A549 (cell line): ENCODE measurements around the gene SH3BP5. TPM values are rescaled to one million over a fixed set of nuclear protein-coding genes. Genes with fewer than 3 reads are reported as not detected.
"Not testable (repeated sequence)": the region's sequence is repeated elsewhere in the genome, so short reads cannot be mapped to it uniquely, and the experiment has no call there.

Experiments used
- ATAC-seq, 2 experiments: fragments of 200-7000 bp in 1 of 2; fragments of >200 bp in 1 of 2; cut with Nextera tagmentation in 1 of 2; cut with Tn5 transposase in 1 of 2; 3 replicates each; pipeline versions ENCODE4 v1.8.0 to v1.9.1; 2018 to 2020; ENCODE audit warnings: mild to moderate bottlenecking in 1 of 2, moderate library complexity in 1 of 2
- CTCF ChIA-PET: fragments of 300-600 bp; sonication (Branson Sonifier 250); formaldehyde crosslinking; extraction: SDS; loops from one replicate; lab custom pipeline; 2021; ENCODE audit warnings: antibody characterized with exemption, inconsistent platforms; lab: Yijun Ruan, JAX
- POLR2A ChIA-PET: fragments of 350-600 bp; formaldehyde crosslinking; extraction: SDS; loops from one replicate; lab custom pipeline; 2021; ENCODE audit warnings: antibody characterized with exemption, inconsistent platforms; lab: Yijun Ruan, JAX
- DNase-seq, 2 experiments: peaks; one replicate each; pipeline versions ENCODE4 v3.0.0 to v3.0.0-alpha.2; 2011 to 2016; ENCODE audit warnings: low read depth in 1 of 2, low spot score in 1 of 2
- FAIRE-seq: peaks from 2 replicates; lab custom pipeline; 2011; peaks lifted over from hg19 to GRCh38; lab: Jason Lieb, UNC
- H3K27ac ChIP-seq, 2 experiments: fragments of >200 bp; sonication (Bioruptor Twin); formaldehyde crosslinking; 3 replicates each; pipeline ENCODE4 v1.5.1; 2016 to 2017
- H3K4me1 ChIP-seq: fragments of >200 bp; sonication (Bioruptor Twin); formaldehyde crosslinking; 3 replicates; pipeline ENCODE4 v1.6.1; 2016
- H3K4me2 ChIP-seq: fragments of >200 bp; sonication (Bioruptor Twin); formaldehyde crosslinking; 3 replicates; pipeline ENCODE4 v1.6.1; 2016
- H3K4me3 ChIP-seq: fragments of >200 bp; sonication (Bioruptor Twin); formaldehyde crosslinking; 3 replicates; pipeline ENCODE4 v1.5.1; 2016
- H3K9me3 ChIP-seq: fragments of >200 bp; sonication (Bioruptor Twin); formaldehyde crosslinking; 3 replicates; pipeline ENCODE4 v1.6.1; 2016
- CEBPB ChIP-seq, 2 experiments: fragments of >200 bp in 1 of 2; sonication (Bioruptor Twin) in 1 of 2; formaldehyde crosslinking in 1 of 2; IDR thresholded peaks; 2 replicates each; pipeline ENCODE4 v1.6.1; 2012 to 2016
- CHD2 ChIP-seq: fragments of 150-350 bp; IDR thresholded peaks from 2 replicates; pipeline ENCODE4 v1.6.1; 2014; ENCODE audit warnings: low read length; ENCODE audit not compliant: partially characterized antibody
- FOSB ChIP-seq: fragments of 250-450 bp; sonication (Bioruptor Pico); IDR thresholded peaks from 2 replicates; pipeline ENCODE4 v1.5.0; 2020; ENCODE audit warnings: mild to moderate bottlenecking, moderate library complexity
- MAZ ChIP-seq: fragments of 150-350 bp; IDR thresholded peaks from 2 replicates; pipeline ENCODE4 v1.6.1; 2014; ENCODE audit warnings: antibody characterized with exemption, low read depth, low read length, borderline replicate concordance
- PHF8 ChIP-seq: fragments of 200-600 bp; sonication (generic); IDR thresholded peaks from 2 replicates; pipeline ENCODE4 v1.6.1; 2016; ENCODE audit warnings: low read depth, mild to moderate bottlenecking, antibody characterized with exemption, moderate library complexity, borderline replicate concordance
- POLR2A ChIP-seq: IDR thresholded peaks from 2 replicates; pipeline ENCODE4 v1.6.1; 2012; ENCODE audit warnings: mild to moderate bottlenecking, low read length
- RAD21 ChIP-seq, 2 experiments: fragments of >200 bp in 1 of 2; sonication (Bioruptor Twin) in 1 of 2; formaldehyde crosslinking in 1 of 2; IDR thresholded peaks in 1 of 2; conservative IDR thresholded peaks in 1 of 2; 2 replicates in 1 of 2; 3 replicates in 1 of 2; pipeline ENCODE4 v1.6.1; 2012 to 2018; ENCODE audit warnings: inconsistent platforms in 1 of 2
- SREBF2 ChIP-seq: fragments of 450-650 bp; IDR thresholded peaks from 2 replicates; pipeline ENCODE4 v1.6.1; 2014; ENCODE audit warnings: mild to moderate bottlenecking, moderate library complexity
- ZC3H11A ChIP-seq: fragments of 450-650 bp; IDR thresholded peaks from 2 replicates; pipeline ENCODE4 v1.6.1; 2014; ENCODE audit warnings: antibody characterized with exemption, mild to moderate bottlenecking
- ZNF302 ChIP-seq: fragments of 250-450 bp; sonication (Bioruptor Pico); IDR thresholded peaks from 2 replicates; pipeline ENCODE4 v1.9.0; 2021; ENCODE audit warnings: inconsistent platforms, mild to moderate bottlenecking, moderate library complexity
- WGBS: methylation state at CpG from one replicate; pipeline ENCODE4 v1.1.6; 2017; ENCODE audit errors: missing lambda C conversion rate; 5-methylcytosine and 5-hydroxymethylcytosine counted together
- polyA plus RNA-seq, 4 experiments: library from polyadenylated mRNA; depleted of rRNA in 3 of 4; stranded (reverse); fragments of >200 nt; fragmentation: RNase III in 1 of 4; extraction: RNeasy Plus Mini Kit Qiagen cat#74134 plus additional on column Dnase treatment in 1 of 4; gene quantifications; 2 replicates in 3 of 4; 3 replicates in 1 of 4; pipeline ENCODE4 v1.2.3, GENCODE V29; 2011 to 2017
- TF ChIP-seq, protein P1 (sequence below): fragments of 250-450 bp; sonication (Bioruptor Pico); IDR thresholded peaks from 2 replicates; pipeline ENCODE4 v1.5.0; 2021; ENCODE audit warnings: mild to moderate bottlenecking, moderate library complexity, borderline replicate concordance
- TF ChIP-seq, protein P2 (sequence below): fragments of 450-650 bp; IDR thresholded peaks from 2 replicates; pipeline ENCODE4 v1.6.1; 2014; ENCODE audit warnings: antibody characterized with exemption

The SH3BP5 gene
- polyA plus RNA-seq, 2 of the 4 experiments (the other 2 are of a cell fraction): 10.9 to 16.0 TPM

DNA sequence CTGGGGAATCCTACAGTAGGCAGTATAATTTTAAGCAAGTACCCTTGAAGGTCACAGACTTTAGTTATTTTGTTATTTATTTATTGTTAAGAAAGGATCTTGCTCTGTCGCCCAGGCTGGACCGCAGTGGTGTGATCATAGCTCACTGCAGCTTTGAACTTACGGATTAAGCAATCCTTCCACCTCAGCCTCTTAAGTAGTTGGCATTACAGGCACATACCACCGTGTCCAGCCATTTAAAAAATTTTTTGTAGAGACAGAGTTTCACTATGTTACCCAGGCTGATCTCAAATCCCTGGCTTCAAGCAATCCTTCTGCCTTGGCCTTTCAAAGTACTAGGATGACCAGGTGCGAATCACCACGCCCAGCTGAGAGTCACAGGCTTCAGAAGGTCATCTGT lies 22.1 kb upstream of the SH3BP5 start:
- CTCF ChIA-PET: interaction anchor here (1.1 to 2.6 kb wide), 2 partner anchors 51 to 87 kb away, joined by 3 to 9 read pairs; no protein-coding TSS in a partner anchor
- 81% methylated on average over 6 of the region's 6 CpGs for WGBS
- no peak overlapping the region for H3K27ac ChIP-seq
- FAIRE-seq: no peak
- no peak for DNase-seq
- no peak overlapping the region for H3K4me2 ChIP-seq
- TF ChIP-seq ZNF302 (CRISPR knock-in tag) (no peak), PHF8 (no peak), FOSB (no peak), CHD2 (no peak)
- TF ChIP-seq, protein P1, sequence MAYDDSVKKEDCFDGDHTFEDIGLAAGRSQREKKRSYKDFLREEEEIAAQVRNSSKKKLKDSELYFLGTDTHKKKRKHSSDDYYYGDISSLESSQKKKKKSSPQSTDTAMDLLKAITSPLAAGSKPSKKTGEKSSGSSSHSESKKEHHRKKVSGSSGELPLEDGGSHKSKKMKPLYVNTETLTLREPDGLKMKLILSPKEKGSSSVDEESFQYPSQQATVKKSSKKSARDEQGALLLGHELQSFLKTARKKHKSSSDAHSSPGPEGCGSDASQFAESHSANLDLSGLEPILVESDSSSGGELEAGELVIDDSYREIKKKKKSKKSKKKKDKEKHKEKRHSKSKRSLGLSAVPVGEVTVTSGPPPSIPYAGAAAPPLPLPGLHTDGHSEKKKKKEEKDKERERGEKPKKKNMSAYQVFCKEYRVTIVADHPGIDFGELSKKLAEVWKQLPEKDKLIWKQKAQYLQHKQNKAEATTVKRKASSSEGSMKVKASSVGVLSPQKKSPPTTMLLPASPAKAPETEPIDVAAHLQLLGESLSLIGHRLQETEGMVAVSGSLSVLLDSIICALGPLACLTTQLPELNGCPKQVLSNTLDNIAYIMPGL (CRISPR knock-in tag): no peak
- TF ChIP-seq, all 56 proteins: peak for 0
- no peak overlapping the region for H3K4me3 ChIP-seq
- POLR2A ChIA-PET: no interaction called here
- ATAC-seq: no peak
- no peaks in the 10 kb centered on the region for H3K4me1 ChIP-seq
- no peaks in the 10 kb centered on the region for H3K9me3 ChIP-seq

DNA sequence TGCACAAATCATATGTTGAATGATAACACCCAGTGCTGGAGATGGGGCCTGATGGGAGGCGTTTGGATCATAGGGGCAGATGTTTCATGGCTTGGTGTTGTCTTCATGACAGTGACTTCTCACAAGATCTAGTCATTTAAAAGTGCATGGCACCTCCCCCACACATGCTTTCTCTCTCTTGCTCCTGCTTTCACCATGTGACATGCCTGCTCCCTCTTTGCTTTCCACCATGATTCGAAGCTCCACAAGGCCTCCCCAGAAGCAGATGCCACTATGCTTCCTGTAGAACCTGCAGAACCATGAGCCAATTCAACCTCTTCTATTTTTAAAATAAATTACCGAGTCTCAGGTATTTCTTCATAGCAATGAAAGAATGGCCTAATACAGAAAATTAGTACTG lies 17.8 kb upstream of the SH3BP5 start:
- FAIRE-seq (no peak), DNase-seq (no peak), ATAC-seq (no peak)
- CTCF ChIA-PET: interaction anchor here (1.1 to 1.5 kb wide), 2 partner anchors 72 to 82 kb away, joined by 3 to 5 read pairs; no protein-coding TSS in a partner anchor
- H3K4me1 ChIP-seq: no peaks in the 10 kb centered on the region
- no peak overlapping the region for H3K27ac ChIP-seq
- H3K9me3 ChIP-seq: no peaks in the 10 kb centered on the region
- POLR2A ChIA-PET: no interaction called here
- H3K4me2 ChIP-seq: no peak overlapping the region
- 75% methylated on average over 3 of the region's 3 CpGs for WGBS
- TF ChIP-seq POLR2A: no peak
- no peak overlapping the region for H3K4me3 ChIP-seq

DNA sequence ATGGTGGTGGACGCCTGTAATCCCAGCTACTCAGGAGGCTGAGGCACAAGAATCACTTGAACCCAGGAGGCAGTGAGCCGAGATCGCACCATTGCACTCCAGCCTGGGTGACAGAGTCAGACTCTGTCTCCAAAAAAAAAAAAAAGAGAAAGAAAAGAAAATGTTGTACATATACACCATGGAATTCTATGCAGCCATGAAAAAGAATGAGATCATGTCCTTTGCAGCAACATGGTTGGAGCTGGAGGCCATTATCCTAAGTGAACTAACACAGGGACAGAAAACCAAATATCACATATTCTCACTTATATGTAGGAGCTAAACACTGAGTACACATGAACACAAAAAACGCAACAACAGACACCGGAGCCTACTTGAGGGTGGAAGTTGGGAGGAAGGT lies 17.1 kb upstream of the SH3BP5 start:
- H3K27ac ChIP-seq, DNase-seq, H3K4me1 ChIP-seq, ATAC-seq, POLR2A ChIA-PET, H3K4me2 ChIP-seq, FAIRE-seq, H3K9me3 ChIP-seq, H3K4me3 ChIP-seq: not testable (repeated sequence)
- CTCF ChIA-PET: interaction anchor here (1.0 to 1.7 kb wide), 4 partner anchors 17 to 81 kb away, joined by 3 to 7 read pairs (median 4); partner anchors contain the start of gene SH3BP5
- WGBS: 90% methylated on average over 5 of the region's 5 CpGs

DNA sequence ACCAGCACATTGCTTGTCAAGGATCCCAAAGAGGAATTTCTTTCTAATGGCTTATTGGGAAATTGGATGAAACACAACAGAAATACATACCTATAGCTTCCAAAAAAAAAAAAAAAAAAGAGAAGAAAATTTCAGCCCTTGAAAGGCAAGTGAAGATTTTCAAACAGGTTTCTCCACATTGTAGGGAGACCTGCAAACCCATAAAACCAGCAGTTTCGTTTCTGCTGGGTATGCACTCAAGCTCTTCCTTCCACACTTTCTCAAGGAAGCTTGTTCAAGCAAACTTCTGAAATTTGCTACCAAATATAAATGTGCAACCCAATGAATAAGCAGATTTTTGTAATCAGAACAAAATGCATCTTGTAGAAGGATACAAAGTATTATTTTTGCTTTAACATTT lies 15.9 kb upstream of the SH3BP5 start:
- H3K9me3 ChIP-seq: no peaks in the 10 kb centered on the region; the same call in 2 of the 3 replicates
- CTCF ChIA-PET: interaction anchor here (1.7 to 2.9 kb wide), 2 partner anchors 15 to 80 kb away, joined by 7 to 11 read pairs; partner anchors contain the start of gene SH3BP5
- whole genome bisulfite sequencing: 9% methylated on average over 1 of the region's 1 CpG
- no peak overlapping the region for H3K4me3 ChIP-seq
- ATAC-seq (no peak), DNase-seq (no peak), FAIRE-seq (no peak)
- no peak overlapping the region for H3K27ac ChIP-seq
- TF ChIP-seq, protein P2, sequence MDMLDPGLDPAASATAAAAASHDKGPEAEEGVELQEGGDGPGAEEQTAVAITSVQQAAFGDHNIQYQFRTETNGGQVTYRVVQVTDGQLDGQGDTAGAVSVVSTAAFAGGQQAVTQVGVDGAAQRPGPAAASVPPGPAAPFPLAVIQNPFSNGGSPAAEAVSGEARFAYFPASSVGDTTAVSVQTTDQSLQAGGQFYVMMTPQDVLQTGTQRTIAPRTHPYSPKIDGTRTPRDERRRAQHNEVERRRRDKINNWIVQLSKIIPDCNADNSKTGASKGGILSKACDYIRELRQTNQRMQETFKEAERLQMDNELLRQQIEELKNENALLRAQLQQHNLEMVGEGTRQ: no peak
- no peak for TF ChIP-seq CEBPB (IDR thresholded peaks at IDR 0.05)
- no peaks in the 10 kb centered on the region for H3K4me1 ChIP-seq
- POLR2A ChIA-PET: no interaction called here
- no peak overlapping the region for H3K4me2 ChIP-seq

DNA sequence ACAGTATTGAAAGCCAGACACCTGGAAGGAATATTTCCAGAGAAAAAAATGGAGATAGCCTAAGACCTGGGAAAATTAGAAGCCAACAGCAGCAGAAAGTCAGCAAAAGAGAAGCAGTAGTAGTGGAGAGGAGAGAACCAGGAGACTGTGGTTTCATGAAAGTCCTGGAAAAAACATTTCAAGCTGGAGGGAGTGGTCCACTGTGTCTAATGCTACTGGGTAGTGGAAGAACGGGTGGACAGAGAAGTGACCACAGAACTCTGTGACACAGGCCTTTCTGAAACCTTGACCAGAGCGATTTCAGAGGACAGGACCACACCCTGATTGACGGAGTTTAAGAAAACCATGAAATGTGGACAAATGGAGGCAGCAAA lies 15.3 kb upstream of the SH3BP5 start:
- no peak for ATAC-seq
- WGBS: 81% methylated on average over 3 of the region's 3 CpGs
- H3K9me3 ChIP-seq: no peaks in the 10 kb centered on the region; the same call in 2 of the 3 replicates
- H3K4me1 ChIP-seq: no peaks in the 10 kb centered on the region
- no peak overlapping the region for H3K4me2 ChIP-seq
- H3K27ac ChIP-seq: no peak overlapping the region
- no peak for TF ChIP-seq RAD21 (conservative IDR thresholded peaks at IDR 0.05 in 1 of 2, IDR thresholded peaks at IDR 0.05 in 1 of 2)
- TF ChIP-seq MAZ: no peak
- TF ChIP-seq ZC3H11A: no peak
- no peak for TF ChIP-seq CHD2
- TF ChIP-seq SREBF2: no peak
- TF ChIP-seq, all 56 proteins: peak for 0
- ChIA-PET CTCF (interaction anchor here (1.7 to 2.9 kb wide), 2 partner anchors 15 to 80 kb away, joined by 7 to 11 read pairs; partner anchors contain the start of gene SH3BP5), POLR2A (no interaction called here)
- no peak for DNase-seq
- no peak for FAIRE-seq
- H3K4me3 ChIP-seq: no peak overlapping the region
